Mesendoderm (in vitro differentiated cells): Measurements from ENCODE around the gene EFNA2.

ENCODE experiments used
- DNase-seq: peaks from one replicate; pipeline ENCODE4 v3.0.0; 2013
- H2AK5ac ChIP-seq: 2 replicates; pipeline ENCODE4 v1.6.1; 2013; ENCODE audit warnings: low read length, inconsistent platforms
- H2BK120ac ChIP-seq: 2 replicates; pipeline ENCODE4 v1.6.1; 2013; ENCODE audit warnings: low read depth, mild to moderate bottlenecking, low read length, moderate library complexity, mixed read lengths
- H2BK15ac ChIP-seq: replicated peaks from 2 replicates; pipeline ENCODE4 v1.6.1; 2013; ENCODE audit warnings: low read depth, mild to moderate bottlenecking, moderate library complexity
- H2BK5ac ChIP-seq: 2 replicates; pipeline ENCODE4 v1.6.1; 2013; ENCODE audit warnings: low read length, inconsistent platforms
- H3K18ac ChIP-seq: 2 replicates; pipeline ENCODE4 v1.6.1; 2013; ENCODE audit warnings: mild to moderate bottlenecking, low read length, mixed read lengths
- H3K23ac ChIP-seq: one replicate; pipeline ENCODE4 v1.6.1; 2013; ENCODE audit warnings: low read length
- H3K27ac ChIP-seq: 2 replicates; pipeline ENCODE4 v1.5.1; 2013; ENCODE audit warnings: low read depth, mild to moderate bottlenecking, inconsistent platforms, low read length, moderate library complexity
- H3K27me3 ChIP-seq: 2 replicates; pipeline ENCODE4 v1.6.1; 2013; ENCODE audit warnings: low read length, control low read depth, mild to moderate bottlenecking, inconsistent platforms; ENCODE audit not compliant: insufficient read depth, poor library complexity
- H3K36me3 ChIP-seq: 2 replicates; pipeline ENCODE4 v1.6.1; 2013; ENCODE audit warnings: low read length, inconsistent platforms; ENCODE audit not compliant: control insufficient read depth, insufficient read depth
- H3K4ac ChIP-seq: one replicate; pipeline ENCODE4 v1.6.1; 2013; ENCODE audit warnings: low read depth, mild to moderate bottlenecking, low read length, moderate library complexity
- H3K4me1 ChIP-seq: 2 replicates; pipeline ENCODE4 v1.6.1; 2013; ENCODE audit warnings: low read depth, low read length, inconsistent platforms; ENCODE audit not compliant: control insufficient read depth
- H3K4me2 ChIP-seq: 2 replicates; pipeline ENCODE4 v1.6.1; 2013; ENCODE audit warnings: low read length
- H3K4me3 ChIP-seq: 2 replicates; pipeline ENCODE4 v1.5.1; 2013; ENCODE audit warnings: mild to moderate bottlenecking, low read length
- H3K56ac ChIP-seq: one replicate; pipeline ENCODE4 v1.6.1; 2013; ENCODE audit warnings: low read length
- H3K79me1 ChIP-seq: 2 replicates; pipeline ENCODE4 v1.6.1; 2013; ENCODE audit warnings: low read length, inconsistent platforms
- H3K79me2 ChIP-seq: 2 replicates; pipeline ENCODE4 v1.6.1; 2013; ENCODE audit warnings: mild to moderate bottlenecking, low read length; ENCODE audit not compliant: control insufficient read depth, insufficient read depth
- H3K9ac ChIP-seq: 2 replicates; pipeline ENCODE4 v1.6.1; 2013; ENCODE audit warnings: low read length, inconsistent platforms
- H4K5ac ChIP-seq: one replicate; pipeline ENCODE4 v1.6.1; 2013; ENCODE audit warnings: low read length
- H4K8ac ChIP-seq: one replicate; pipeline ENCODE4 v1.6.1; 2013; ENCODE audit warnings: low read depth, mild to moderate bottlenecking, control low read depth, low read length, moderate library complexity
- WGBS: extraction: QIAGEN DNeasy Blood & Tissue Kit; methylation state at CpG from one replicate; pipeline ENCODE4 v1.1.7; 2013; ENCODE audit warnings: low lambda C conversion rate, missing lambda C conversion rate; ENCODE audit not compliant: insufficient coverage; ENCODE audit errors: extremely low coverage; 5-methylcytosine and 5-hydroxymethylcytosine counted together

Gene EFNA2

GRCh38 chr19:1289686-1290025, 4.0 kb downstream of the EFNA2 start:
- Histone ChIP-seq H4K8ac (no peak overlapping the region), H3K56ac (no peak overlapping the region), H4K5ac (no peak overlapping the region), H3K79me2 (no peaks in the 10 kb centered on the region), H3K4me3 (no peak overlapping the region), H3K9ac (no peak overlapping the region), H2BK5ac (no peak overlapping the region), H2BK120ac (no peak overlapping the region), H3K23ac (no peak overlapping the region), H3K79me1 (no peaks in the 10 kb centered on the region), H3K4me1 (no peaks in the 10 kb centered on the region), H2BK15ac (no peak overlapping the region), H3K4me2 (no peak overlapping the region), H3K18ac (no peak overlapping the region), H2AK5ac (no peak overlapping the region), H3K27me3 (no peaks in the 10 kb centered on the region), H3K36me3 (no peaks in the 10 kb centered on the region), H3K4ac (no peak overlapping the region), H3K27ac (no peak overlapping the region)
- DNase-seq = no peak
- no CpG with 5 or more reads among the region's 19 CpGs for WGBS

- Histone ChIP-seq H3K79me2 (no peaks in the 10 kb centered on the region), H3K27ac (no peak overlapping the region), H3K23ac (no peak overlapping the region), H2BK15ac (no peak overlapping the region), H3K4me2 (no peak overlapping the region), H3K9ac (no peak overlapping the region), H2BK120ac (no peak overlapping the region), H3K27me3 (no peaks in the 10 kb centered on the region), H3K56ac (no peak overlapping the region), H2AK5ac (no peak overlapping the region), H3K4ac (no peak overlapping the region), H3K18ac (no peak overlapping the region), H3K36me3 (no peaks in the 10 kb centered on the region), H2BK5ac (no peak overlapping the region), H3K4me1 (no peaks in the 10 kb centered on the region), H3K4me3 (no peak overlapping the region), H4K8ac (no peak overlapping the region), H3K79me1 (no peaks in the 10 kb centered on the region), H4K5ac (no peak overlapping the region)
- WGBS = no CpG with 5 or more reads among the region's 24 CpGs
- DNase-seq = no peak
Observed at GRCh38 chr19:1290196-1290702, 4.6 kb downstream of the EFNA2 start.

- H3K4me3 ChIP-seq = no peak overlapping the region
- no peak overlapping the region for H4K5ac ChIP-seq
- no peak overlapping the region for H2BK5ac ChIP-seq
- no peak overlapping the region for H2BK120ac ChIP-seq
- H3K27ac ChIP-seq = no peak overlapping the region
- no peaks in the 10 kb centered on the region for H3K36me3 ChIP-seq
- H3K4me2 ChIP-seq = no peak overlapping the region
- no peak overlapping the region for H3K9ac ChIP-seq
- H3K56ac ChIP-seq = no peak overlapping the region
- H3K27me3 ChIP-seq = no peaks in the 10 kb centered on the region
- no peaks in the 10 kb centered on the region for H3K79me1 ChIP-seq
- WGBS = no CpG with 5 or more reads among the region's 40 CpGs
- H3K4me1 ChIP-seq = no peaks in the 10 kb centered on the region
- H2AK5ac ChIP-seq = no peak overlapping the region
- no peak overlapping the region for H2BK15ac ChIP-seq
- no peak overlapping the region for H3K4ac ChIP-seq
- no peak overlapping the region for H3K23ac ChIP-seq
- no peak overlapping the region for H3K18ac ChIP-seq
- no peak for DNase-seq
- no peaks in the 10 kb centered on the region for H3K79me2 ChIP-seq
- no peak overlapping the region for H4K8ac ChIP-seq
Observed at GRCh38 chr19:1290703-1291651, 5.3 kb downstream of the EFNA2 start.

- H4K8ac ChIP-seq = no peak overlapping the region
- no peak overlapping the region for H3K23ac ChIP-seq
- no peak for DNase-seq
- H2BK5ac ChIP-seq = no peak overlapping the region
- H3K79me1 ChIP-seq = no peaks in the 10 kb centered on the region
- H2BK15ac ChIP-seq = no peak overlapping the region
- no peak overlapping the region for H4K5ac ChIP-seq
- WGBS = no CpG with 5 or more reads among the region's 25 CpGs
- no peak overlapping the region for H2BK120ac ChIP-seq
- H2AK5ac ChIP-seq = no peak overlapping the region
- H3K79me2 ChIP-seq = no peaks in the 10 kb centered on the region
- no peak overlapping the region for H3K4me3 ChIP-seq
- H3K4me2 ChIP-seq = no peak overlapping the region
- H3K27ac ChIP-seq = no peak overlapping the region
- H3K4ac ChIP-seq = no peak overlapping the region
- H3K4me1 ChIP-seq = no peaks in the 10 kb centered on the region
- H3K9ac ChIP-seq = no peak overlapping the region
- H3K27me3 ChIP-seq = no peaks in the 10 kb centered on the region
- no peak overlapping the region for H3K56ac ChIP-seq
- H3K18ac ChIP-seq = no peak overlapping the region
- no peaks in the 10 kb centered on the region for H3K36me3 ChIP-seq
Observed at GRCh38 chr19:1291761-1292418, 6.2 kb downstream of the EFNA2 start.

DNA sequence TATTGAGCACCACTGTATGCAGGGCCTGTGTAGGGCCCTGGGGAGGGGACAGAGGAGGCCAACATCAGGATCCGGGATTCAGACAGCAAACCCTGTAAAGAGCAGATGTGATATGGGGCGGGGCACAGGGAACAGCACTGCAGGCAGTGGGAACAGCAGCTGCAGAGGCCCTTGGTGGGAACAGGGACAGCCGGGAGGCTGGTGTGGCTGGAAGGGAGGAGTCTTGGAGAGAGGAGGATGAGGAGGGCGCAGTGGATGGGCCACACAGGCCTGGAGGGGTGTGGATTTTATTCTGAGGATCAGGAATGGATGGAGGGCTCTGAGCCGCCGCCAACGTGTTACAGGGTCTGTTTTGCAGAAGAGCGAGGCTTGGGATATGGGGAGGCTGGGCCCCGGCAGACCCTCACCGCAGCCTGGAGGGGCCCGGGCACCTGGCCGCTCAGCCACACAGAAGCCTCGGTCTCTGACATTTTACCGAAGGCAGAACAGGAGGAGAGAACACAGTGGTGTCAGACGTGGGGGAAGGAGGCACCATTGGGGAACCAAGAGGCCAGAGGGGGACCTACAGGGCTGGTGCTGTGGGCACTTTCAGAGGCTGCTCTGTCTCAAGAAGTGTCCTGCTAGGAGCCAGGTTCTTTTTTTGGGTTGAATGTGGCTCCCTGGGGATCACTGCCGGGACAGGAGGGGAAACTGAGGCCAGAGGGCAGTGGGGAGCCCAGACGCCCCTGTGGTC, 6.9 kb downstream of the EFNA2 start:
- no peak overlapping the region for H2BK5ac ChIP-seq
- no CpG with 5 or more reads among the region's 17 CpGs for WGBS
- no peak overlapping the region for H3K4me2 ChIP-seq
- H3K18ac ChIP-seq = no peak overlapping the region
- H4K8ac ChIP-seq = no peak overlapping the region
- H3K9ac ChIP-seq = no peak overlapping the region
- H4K5ac ChIP-seq = no peak overlapping the region
- no peak overlapping the region for H3K27ac ChIP-seq
- H3K4me1 ChIP-seq = no peaks in the 10 kb centered on the region
- no peaks in the 10 kb centered on the region for H3K27me3 ChIP-seq
- H3K4me3 ChIP-seq = no peak overlapping the region
- no peak overlapping the region for H2BK15ac ChIP-seq
- no peak for DNase-seq
- H3K56ac ChIP-seq = no peak overlapping the region
- no peak overlapping the region for H3K23ac ChIP-seq
- H3K36me3 ChIP-seq = no peaks in the 10 kb centered on the region
- no peaks in the 10 kb centered on the region for H3K79me2 ChIP-seq
- H2AK5ac ChIP-seq = no peak overlapping the region
- no peak overlapping the region for H2BK120ac ChIP-seq
- H3K4ac ChIP-seq = no peak overlapping the region
- no peaks in the 10 kb centered on the region for H3K79me1 ChIP-seq
